ENCODE data around the gene GNG11.

GNG11 gene

GRCh38 chr7:93949423-93949822, 27.9 kb downstream of the GNG11 start:
- DNase-seq: no peak

DNA sequence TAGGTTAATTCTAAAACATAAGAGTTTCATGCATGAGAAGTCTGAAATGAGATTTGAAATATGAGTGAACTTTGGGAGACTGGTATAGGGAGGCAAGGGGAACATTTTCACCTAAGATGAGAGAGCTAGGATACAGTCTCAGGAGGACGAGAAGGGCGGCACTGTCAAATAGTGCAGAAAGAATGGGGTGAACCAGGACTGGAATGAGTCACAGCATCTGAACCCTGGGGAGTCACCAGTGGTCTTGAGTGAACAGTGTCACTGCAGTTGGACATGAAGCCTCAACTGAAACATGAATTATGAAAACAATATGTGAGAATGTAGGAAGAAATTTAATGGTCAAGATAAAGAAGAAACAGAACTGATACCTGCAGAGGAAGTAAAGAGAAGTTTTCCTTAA, 33.8 kb downstream of the GNG11 start:
- no peak for DNase-seq

DNA sequence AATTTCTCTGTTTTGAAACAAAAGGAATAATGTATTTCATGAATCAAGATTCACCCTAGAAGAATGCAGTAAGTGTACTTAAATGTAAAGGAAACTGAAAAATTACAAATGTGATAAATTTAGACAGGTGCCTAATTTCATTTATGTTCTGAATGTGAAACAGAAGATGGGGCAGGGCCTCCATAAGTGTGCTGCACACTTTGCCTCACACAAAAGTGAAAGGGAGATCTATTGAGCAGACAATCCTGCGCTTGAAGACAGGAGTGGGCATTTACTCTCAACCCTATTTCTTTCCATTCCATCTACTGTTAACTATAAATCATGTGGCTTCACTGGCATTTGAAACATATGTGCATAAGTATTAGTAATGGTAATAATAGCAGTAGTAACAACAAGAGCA, 36.2 kb downstream of the GNG11 start:
- no peak for DNase-seq

DNA sequence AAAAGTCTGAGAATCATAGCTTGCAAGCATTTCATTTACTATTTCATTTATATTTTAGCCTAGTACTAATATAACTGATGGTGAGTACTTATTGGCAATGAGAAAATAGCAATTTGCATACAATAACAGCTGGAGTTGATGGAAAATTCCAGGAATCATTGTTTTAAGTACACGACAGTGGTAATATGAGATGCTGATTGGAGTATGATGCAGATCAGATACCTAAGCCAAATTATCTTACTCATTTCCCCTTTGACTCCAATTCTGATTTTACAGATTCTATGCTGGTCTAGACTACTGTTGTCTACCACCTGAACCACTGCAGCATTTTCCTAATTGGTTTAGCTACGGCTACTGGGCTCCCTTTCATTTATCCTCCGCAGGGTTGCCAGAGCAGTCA, 36.7 kb downstream of the GNG11 start:
- no peak for DNase-seq

- no peak for DNase-seq
Measured at GRCh38 chr7:93958651-93959050, 37.1 kb downstream of the GNG11 start.

DNA sequence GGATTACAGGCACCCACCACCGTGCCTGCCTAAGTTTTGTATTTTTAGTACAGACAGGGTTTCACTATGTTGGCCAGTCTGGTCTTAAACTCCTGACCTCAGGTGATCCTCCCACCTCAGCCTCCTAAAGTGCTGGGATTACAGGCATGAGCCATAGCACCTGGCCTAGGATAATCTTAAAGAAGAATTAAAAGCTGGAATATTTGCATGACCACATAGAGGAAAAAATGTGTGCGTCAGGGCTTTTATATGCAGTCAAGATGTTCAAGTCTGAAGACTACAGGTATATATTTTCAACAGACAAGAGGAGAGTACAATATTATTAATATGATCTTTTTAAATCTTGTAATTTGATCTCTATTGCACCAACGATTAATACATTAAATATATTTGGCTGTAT, 39.5 kb downstream of the GNG11 start:
- DNase-seq: no peak

DNA sequence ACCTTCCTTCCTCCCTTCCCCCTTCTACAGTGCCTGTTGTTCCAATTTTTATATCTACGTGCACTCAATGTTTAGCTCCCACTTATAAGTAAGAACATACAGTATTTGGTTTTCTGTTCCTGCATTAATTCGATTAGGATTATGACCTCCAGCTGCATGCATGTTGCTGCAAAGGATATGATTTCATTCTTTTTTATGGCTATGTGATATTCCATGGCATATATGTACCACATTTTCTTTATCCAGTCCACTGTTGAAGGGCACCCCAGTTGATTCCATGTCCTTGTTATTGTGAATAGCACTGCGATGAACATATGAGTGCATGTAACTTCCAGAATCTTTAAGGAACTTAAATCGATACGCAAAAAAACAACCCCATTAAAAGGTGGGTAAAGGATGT, 42.7 kb downstream of the GNG11 start:
- DNase-seq: no peak

GRCh38 chr7:93964813-93965212, 43.3 kb downstream of the GNG11 start:
- no peak for DNase-seq

DNA sequence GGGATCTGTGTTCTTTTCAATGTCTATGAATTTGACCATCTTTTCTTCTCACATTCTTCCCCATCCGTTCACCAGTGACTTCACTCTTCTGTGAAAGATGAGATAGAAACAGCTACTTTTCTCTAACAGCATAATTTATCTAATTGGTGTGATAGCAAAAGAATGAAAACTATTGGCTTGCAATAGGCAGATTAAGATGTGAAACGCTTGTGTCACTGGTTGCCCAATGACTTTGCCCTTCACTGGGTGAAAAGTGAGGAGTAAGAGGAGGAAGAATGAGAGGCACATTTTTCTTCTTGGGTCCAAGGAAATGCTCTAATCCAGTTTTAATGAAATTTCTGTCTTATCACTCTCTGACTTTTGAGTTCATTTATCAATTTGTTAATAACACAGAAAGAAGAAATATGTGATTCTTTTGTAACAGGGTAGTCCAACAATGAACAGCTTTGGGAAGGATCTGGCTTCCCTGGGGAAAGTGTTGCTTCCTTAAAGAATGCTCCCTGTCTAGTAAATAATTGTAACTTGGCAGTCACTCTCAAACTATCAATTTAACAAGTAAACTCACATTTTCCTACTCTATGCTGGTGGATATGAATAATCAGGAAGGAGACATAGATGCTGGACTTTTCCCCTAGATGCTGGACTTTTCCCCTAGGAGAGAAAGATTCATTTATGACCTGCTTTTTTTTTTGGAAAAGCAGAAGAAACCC, 47.5 kb downstream of the GNG11 start:
- no peak for DNase-seq

DNA sequence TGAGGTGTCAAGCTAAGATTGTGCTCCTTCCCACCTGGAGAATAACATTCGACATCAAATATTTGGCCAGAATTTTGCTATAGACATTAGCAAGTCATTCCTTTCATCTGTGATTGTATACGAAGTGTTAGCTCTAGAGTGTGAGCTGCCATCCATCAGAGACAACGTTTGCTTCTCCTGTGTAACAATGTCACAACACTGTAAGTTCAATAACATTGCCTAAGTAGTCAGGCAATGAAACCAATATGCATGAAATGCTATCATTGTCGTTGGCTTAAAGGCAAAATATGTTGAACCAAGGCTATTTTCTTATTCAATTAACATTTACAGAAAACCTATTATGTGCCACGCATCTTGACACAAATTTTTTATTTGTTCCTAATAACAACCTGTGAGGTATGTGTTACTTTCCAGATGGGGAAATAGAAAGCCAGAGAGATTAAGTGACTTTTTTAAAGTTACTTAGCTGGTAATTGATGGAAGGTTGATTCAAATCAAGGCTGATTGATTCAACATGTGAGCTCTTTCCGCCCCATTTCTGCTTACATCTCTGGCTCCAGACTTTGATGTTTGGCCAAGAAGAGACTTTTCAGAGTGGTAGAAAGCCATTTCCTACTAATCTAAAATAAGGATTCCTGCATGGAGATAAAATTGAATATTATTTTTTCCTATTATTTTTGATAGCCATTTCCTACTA, 50.6 kb downstream of the GNG11 start:
- DNase-seq: no peak

- DNase-seq: no peak
Measured at GRCh38 chr7:93973134-93973533, 51.6 kb downstream of the GNG11 start.

GRCh38 chr7:93977211-93977950, 55.8 kb downstream of the GNG11 start:
- DNase-seq: no peak
